Spleen (tissue), 11 donors: ENCODE results near the gene GPC4. TPM values are rescaled to one million over a fixed set of nuclear protein-coding genes. Genes with fewer than 3 reads are reported as not detected.

Experiments used
- DNase-seq: peaks from one replicate; pipeline ENCODE4 v3.0.0-alpha.2; 2020
- H3K27ac ChIP-seq, 8 donors: fragments of 200-600 bp; sonication (generic) in 7 of 8; 1 replicate in 4 of 8; 2 replicates in 4 of 8; pipeline versions ENCODE4 v1.5.0 to v1.8.0; 2016 to 2021; ENCODE audit warnings: inconsistent platforms in 4 of 8, mild to moderate bottlenecking in 4 of 8, moderate library complexity in 1 of 8
- H3K27me3 ChIP-seq, 7 donors: fragments of 200-600 bp; sonication (generic) in 6 of 7; replicated peaks in 1 of 7; 1 replicate in 4 of 7; 2 replicates in 3 of 7; pipeline versions ENCODE4 v1.5.0 to v1.8.0; 2016 to 2021; ENCODE audit warnings: inconsistent platforms in 3 of 7, mild to moderate bottlenecking in 1 of 7
- H3K36me3 ChIP-seq, 6 donors: fragments of 200-600 bp; sonication (generic) in 5 of 6; 1 replicate in 4 of 6; 2 replicates in 2 of 6; pipeline versions ENCODE4 v1.5.0 to v1.8.0; 2016 to 2021; ENCODE audit warnings: inconsistent platforms in 2 of 6
- H3K4me1 ChIP-seq, 6 donors: fragments of 200-600 bp; sonication (generic) in 5 of 6; 1 replicate in 3 of 6; 2 replicates in 3 of 6; pipeline versions ENCODE4 v1.5.0 to v1.8.0; 2016 to 2021; ENCODE audit warnings: inconsistent platforms in 3 of 6
- H3K4me3 ChIP-seq, 8 donors: fragments of 200-600 bp; sonication (generic) in 7 of 8; 1 replicate in 4 of 8; 2 replicates in 4 of 8; pipeline versions ENCODE4 v1.5.0 to v1.8.0; 2016 to 2021; ENCODE audit warnings: inconsistent platforms in 4 of 8, mild to moderate bottlenecking in 4 of 8, moderate library complexity in 2 of 8
- H3K9me3 ChIP-seq, 8 donors: fragments of 200-600 bp; sonication (generic) in 7 of 8; 1 replicate in 4 of 8; 2 replicates in 4 of 8; pipeline versions ENCODE4 v1.5.0 to v1.8.0; 2016 to 2021; ENCODE audit warnings: inconsistent platforms in 4 of 8
- POLR2A ChIP-seq, 3 donors: fragments of 450-650 bp; IDR thresholded peaks; one replicate each; pipeline ENCODE4 v1.5.1; 2017; ENCODE audit warnings: antibody characterized with exemption in 3 of 3, mild to moderate bottlenecking in 1 of 3
- POLR2AphosphoS5 ChIP-seq, 3 donors: sonication (generic); formaldehyde crosslinking; IDR thresholded peaks; one replicate each; pipeline ENCODE4 v1.5.1; 2017; ENCODE audit warnings: antibody characterized with exemption in 3 of 3
- WGBS, 5 donors: extraction: QIAGEN DNeasy Blood & Tissue Kit in 3 of 5; methylation state at CpG; one replicate each; pipeline versions ENCODE4 v1.1.5 to v1.1.7; 2013 to 2018; 5-methylcytosine and 5-hydroxymethylcytosine counted together
- intact Hi-C: fragments of 100-400 bp; cut with DNase I; formaldehyde crosslinking; loops from one replicate; pipeline ENCODE4 v1.15.0; 2023; ENCODE audit warnings: low total_unique reads
- polyA plus RNA-seq, 3 donors: library from polyadenylated mRNA; stranded (reverse); fragments of 200-250 nt; gene quantifications; one replicate each; pipeline ENCODE4 v1.2.1, GENCODE V29; 2013
- total RNA-seq, 7 donors: library from RNA; depleted of rRNA in 3 of 7; stranded (reverse); fragments of >200 nt in 3 of 7; fragmentation: NEBNext Ultra II Directional in 4 of 7; extraction: Animal tissue kit (Norgen Biotek cat#: 25700) in 4 of 7; gene quantifications; one replicate each; pipeline versions ENCODE4 v1.1.0 to v1.2.1, GENCODE V29; 2016 to 2021
- TF ChIP-seq, protein P1 (sequence below), 11 experiments: fragments of 200-600 bp in 7 of 11; fragments of 450-650 bp in 4 of 11; sonication (generic) in 4 of 11; IDR thresholded peaks in 8 of 11; conservative IDR thresholded peaks in 3 of 11; 1 replicate in 7 of 11; 2 replicates in 4 of 11; pipeline versions ENCODE4 v1.4.0 to v1.8.0; 2016 to 2021; ENCODE audit warnings: antibody characterized with exemption in 11 of 11, inconsistent platforms in 4 of 11, mild to moderate bottlenecking in 1 of 11
- donor health status: healthy with polysubstance abuse.
- donor health status: DM: no; HTN: no; CAD: no; lungs with moderate emphysema.
- donor health status: DM: no; HTN: no; CAD: no.
- donor health status: Bipolar disorder and iron deficiency.
- donor health status: healthy.
- donor health status: DM: no; HTN: no; CAD: no.
- donor health status: DM: yes; HTN: yes; CAD: no.

The GPC4 gene
- total and polyA plus RNA-seq, 10 donors = 0.70 to 17.7 (median 4.9) TPM

DNA sequence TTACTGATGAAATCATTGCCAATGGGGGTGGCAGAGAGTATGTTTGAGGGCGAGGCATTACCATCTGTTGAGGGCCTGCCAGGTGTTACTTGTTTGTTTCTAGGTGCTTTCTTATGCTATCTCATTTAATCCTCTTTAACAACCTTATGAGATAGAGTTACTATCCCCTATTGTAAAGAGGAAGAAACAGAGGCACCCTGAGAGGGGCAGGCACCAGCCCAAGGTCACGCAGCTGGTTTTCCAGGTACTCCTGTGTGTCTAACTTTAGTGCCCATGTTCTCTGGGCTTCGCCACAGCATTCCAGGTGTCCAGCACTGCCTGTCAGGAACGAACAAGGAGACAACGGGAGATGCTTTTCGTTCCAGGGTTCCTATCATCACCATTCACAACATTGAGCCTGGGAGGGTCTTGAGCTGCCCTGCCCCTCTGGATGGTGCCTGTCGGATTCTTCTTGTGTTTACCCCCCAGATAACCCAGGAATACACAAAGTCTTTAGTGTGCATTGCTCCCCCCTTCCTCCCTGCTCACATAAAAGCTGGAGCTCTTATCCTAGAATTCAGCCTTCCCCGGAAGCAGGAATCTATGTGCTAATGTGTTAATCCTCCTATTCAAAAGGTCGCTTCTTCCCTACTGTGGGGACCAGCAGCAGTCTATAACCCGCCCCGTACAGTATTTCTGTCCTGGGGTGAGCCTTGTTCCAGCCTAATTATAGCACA is 24.9 kb upstream of the GPC4 start:
- intact Hi-C loops = no loop called here

DNA sequence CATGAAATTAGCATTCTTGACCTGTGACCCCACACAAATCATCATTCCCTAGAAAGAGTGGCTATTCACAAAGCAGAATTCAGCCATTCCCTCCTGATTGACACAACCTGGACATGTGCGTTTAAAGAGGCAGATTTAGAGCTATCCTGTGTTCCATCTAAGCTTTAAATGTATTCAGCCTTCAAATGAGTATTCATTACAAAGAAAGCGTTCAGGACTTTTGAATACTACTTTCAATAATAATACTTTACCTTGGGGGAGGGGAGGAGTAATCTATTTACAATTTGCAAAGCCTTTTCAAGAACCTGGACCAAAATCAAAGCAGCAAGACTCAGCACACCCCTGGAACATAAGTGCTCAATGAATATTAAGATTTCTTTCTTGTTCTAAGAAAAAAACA is 22.5 kb upstream of the GPC4 start:
- intact Hi-C loops = no loop called here
- Histone ChIP-seq H3K27me3 (peaks cover 0 to 4% (median 0%) of the 10 kb centered on the region in 7 donors), H3K36me3 (no peaks in the 10 kb centered on the region), H3K4me1 (no peaks in the 10 kb centered on the region), H3K9me3 (peaks cover 0 to 4% (median 0%) of the 10 kb centered on the region in 8 donors), H3K27ac (no peak overlapping the region), H3K4me3 (no peak overlapping the region)
- DNase-seq = no peak
- WGBS, 5 donors = 58 to 93% (median 87%) methylated on average over 2 of the region's 2 CpGs
- TF ChIP-seq POLR2A (IDR thresholded peaks at IDR 0.05) (no peak), POLR2AphosphoS5 (IDR thresholded peaks at IDR 0.05) (no peak)
- TF ChIP-seq, protein P1, sequence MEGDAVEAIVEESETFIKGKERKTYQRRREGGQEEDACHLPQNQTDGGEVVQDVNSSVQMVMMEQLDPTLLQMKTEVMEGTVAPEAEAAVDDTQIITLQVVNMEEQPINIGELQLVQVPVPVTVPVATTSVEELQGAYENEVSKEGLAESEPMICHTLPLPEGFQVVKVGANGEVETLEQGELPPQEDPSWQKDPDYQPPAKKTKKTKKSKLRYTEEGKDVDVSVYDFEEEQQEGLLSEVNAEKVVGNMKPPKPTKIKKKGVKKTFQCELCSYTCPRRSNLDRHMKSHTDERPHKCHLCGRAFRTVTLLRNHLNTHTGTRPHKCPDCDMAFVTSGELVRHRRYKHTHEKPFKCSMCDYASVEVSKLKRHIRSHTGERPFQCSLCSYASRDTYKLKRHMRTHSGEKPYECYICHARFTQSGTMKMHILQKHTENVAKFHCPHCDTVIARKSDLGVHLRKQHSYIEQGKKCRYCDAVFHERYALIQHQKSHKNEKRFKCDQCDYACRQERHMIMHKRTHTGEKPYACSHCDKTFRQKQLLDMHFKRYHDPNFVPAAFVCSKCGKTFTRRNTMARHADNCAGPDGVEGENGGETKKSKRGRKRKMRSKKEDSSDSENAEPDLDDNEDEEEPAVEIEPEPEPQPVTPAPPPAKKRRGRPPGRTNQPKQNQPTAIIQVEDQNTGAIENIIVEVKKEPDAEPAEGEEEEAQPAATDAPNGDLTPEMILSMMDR (IDR thresholded peaks at IDR 0.05 in 8 of 11, conservative IDR thresholded peaks at IDR 0.05 in 3 of 11) = no peak

More for the DNA sequence above, 24.9 kb upstream of the GPC4 start:
- no peaks in the 10 kb centered on the region for H3K4me1 ChIP-seq
- H3K9me3 ChIP-seq = no peaks in the 10 kb centered on the region
- H3K27me3 ChIP-seq = peaks cover 0 to 4% (median 0%) of the 10 kb centered on the region in 7 donors
- H3K4me3 ChIP-seq = no peak overlapping the region
- no peak overlapping the region for H3K27ac ChIP-seq
- WGBS, 5 donors = 57 to 86% (median 80%) methylated on average over 10 to 11 of the region's 11 CpGs
- TF ChIP-seq POLR2A (IDR thresholded peaks at IDR 0.05) = no peak
- TF ChIP-seq, protein P1 (IDR thresholded peaks at IDR 0.05 in 8 of 11, conservative IDR thresholded peaks at IDR 0.05 in 3 of 11) = no peak
- no peak for TF ChIP-seq POLR2AphosphoS5 (IDR thresholded peaks at IDR 0.05)
- no peaks in the 10 kb centered on the region for H3K36me3 ChIP-seq
- no peak for DNase-seq

DNA sequence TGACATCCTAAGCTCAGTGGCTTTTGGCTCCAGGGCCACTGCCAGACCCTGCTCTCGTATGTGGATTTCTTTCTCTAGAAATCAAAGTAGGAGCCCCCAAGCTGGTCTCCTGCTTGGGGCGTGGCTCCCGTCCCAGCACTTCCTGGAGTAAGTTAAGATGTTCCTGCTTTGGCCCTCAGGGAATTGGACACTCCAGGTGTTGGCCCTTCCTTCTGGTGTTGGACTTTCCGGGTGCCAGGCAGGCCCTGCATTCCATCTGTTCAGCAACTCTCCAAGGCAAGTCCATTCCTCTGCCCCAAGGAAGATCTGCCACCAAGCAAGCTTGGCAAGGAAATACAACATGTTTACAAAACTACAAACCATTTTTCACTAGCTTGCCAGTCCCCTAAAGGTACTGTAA is 22.1 kb upstream of the GPC4 start:
- intact Hi-C loops = no loop called here
- H3K27me3 ChIP-seq = peaks cover 0 to 4% (median 0%) of the 10 kb centered on the region in 7 donors
- no peak for DNase-seq
- no peak overlapping the region for H3K27ac ChIP-seq
- TF ChIP-seq, protein P1 (IDR thresholded peaks at IDR 0.05 in 8 of 11, conservative IDR thresholded peaks at IDR 0.05 in 3 of 11) = no peak
- no peak for TF ChIP-seq POLR2A (IDR thresholded peaks at IDR 0.05)
- no peak for TF ChIP-seq POLR2AphosphoS5 (IDR thresholded peaks at IDR 0.05)
- H3K9me3 ChIP-seq = peaks cover 0 to 4% (median 0%) of the 10 kb centered on the region in 8 donors
- 52 to 100% (median 63%) methylated on average over 1 to 4 of the region's 4 CpGs for whole genome bisulfite sequencing, 5 donors
- no peak overlapping the region for H3K4me3 ChIP-seq
- no peaks in the 10 kb centered on the region for H3K4me1 ChIP-seq
- H3K36me3 ChIP-seq = no peaks in the 10 kb centered on the region

DNA sequence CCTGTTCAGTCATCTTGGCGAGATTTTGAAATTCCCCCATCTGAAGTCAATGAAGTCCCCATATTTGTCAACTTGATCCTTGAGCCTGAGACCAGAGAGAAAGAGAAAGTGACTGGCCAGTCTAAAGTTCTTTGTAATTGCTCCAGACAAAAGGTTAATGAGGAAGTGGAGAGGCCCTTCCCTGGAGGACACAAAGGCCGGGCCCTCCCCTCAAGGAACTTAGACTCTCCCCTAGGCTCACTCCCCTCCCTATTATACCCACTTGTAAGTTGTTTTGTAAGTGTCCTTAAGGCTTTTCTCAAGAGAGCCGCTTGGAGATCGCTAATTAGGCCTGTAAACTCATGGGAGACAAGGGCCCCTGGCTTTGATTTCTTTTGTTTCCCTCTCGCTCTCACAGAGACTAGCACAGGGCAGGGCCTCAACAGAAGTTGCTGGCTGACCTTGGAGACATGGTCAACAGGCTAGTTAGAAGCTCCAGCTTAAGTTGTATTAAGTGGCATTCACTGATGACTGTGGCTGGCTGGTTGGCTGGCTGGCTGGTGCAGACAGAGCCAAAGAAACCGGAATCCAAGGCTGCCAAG is 20.3 kb upstream of the GPC4 start:
- TF ChIP-seq, protein P1 (IDR thresholded peaks at IDR 0.05 in 8 of 11, conservative IDR thresholded peaks at IDR 0.05 in 3 of 11) = no peak
- no peak for TF ChIP-seq POLR2AphosphoS5 (IDR thresholded peaks at IDR 0.05)
- no peak for TF ChIP-seq POLR2A (IDR thresholded peaks at IDR 0.05)
- DNase-seq = no peak
- 56 to 78% (median 61%) methylated on average over 4 to 6 of the region's 6 CpGs for WGBS, 5 donors
- H3K36me3 ChIP-seq = no peaks in the 10 kb centered on the region
- intact Hi-C loops = no loop called here
- H3K27me3 ChIP-seq = peaks cover 0 to 1% (median 0%) of the 10 kb centered on the region in 7 donors
- H3K27ac ChIP-seq = no peak overlapping the region
- no peaks in the 10 kb centered on the region for H3K4me1 ChIP-seq
- H3K4me3 ChIP-seq = no peak overlapping the region
- peaks cover 0 to 4% (median 0%) of the 10 kb centered on the region in 8 donors for H3K9me3 ChIP-seq
